HFF-Myc (cell line): ENCODE data around the gene CHPF2.

Experiments
- DNase-seq: peaks from one replicate; pipeline ENCODE4 v3.0.0-alpha.2; 2011; ENCODE audit warnings: low read depth; ENCODE audit errors: extremely low read depth
- H3K4me3 ChIP-seq: replicated peaks from 2 replicates; pipeline ENCODE4 v1.5.1; 2011; ENCODE audit warnings: low read depth, mild to moderate bottlenecking, control low read depth, low read length
- TF ChIP-seq, protein P1 (sequence below): IDR thresholded peaks from 2 replicates; pipeline ENCODE4 v1.5.1; 2012; ENCODE audit warnings: mild to moderate bottlenecking, low read depth, low read length, control low read depth; ENCODE audit errors: missing control alignments

Gene CHPF2, protein sequence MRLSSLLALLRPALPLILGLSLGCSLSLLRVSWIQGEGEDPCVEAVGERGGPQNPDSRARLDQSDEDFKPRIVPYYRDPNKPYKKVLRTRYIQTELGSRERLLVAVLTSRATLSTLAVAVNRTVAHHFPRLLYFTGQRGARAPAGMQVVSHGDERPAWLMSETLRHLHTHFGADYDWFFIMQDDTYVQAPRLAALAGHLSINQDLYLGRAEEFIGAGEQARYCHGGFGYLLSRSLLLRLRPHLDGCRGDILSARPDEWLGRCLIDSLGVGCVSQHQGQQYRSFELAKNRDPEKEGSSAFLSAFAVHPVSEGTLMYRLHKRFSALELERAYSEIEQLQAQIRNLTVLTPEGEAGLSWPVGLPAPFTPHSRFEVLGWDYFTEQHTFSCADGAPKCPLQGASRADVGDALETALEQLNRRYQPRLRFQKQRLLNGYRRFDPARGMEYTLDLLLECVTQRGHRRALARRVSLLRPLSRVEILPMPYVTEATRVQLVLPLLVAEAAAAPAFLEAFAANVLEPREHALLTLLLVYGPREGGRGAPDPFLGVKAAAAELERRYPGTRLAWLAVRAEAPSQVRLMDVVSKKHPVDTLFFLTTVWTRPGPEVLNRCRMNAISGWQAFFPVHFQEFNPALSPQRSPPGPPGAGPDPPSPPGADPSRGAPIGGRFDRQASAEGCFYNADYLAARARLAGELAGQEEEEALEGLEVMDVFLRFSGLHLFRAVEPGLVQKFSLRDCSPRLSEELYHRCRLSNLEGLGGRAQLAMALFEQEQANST

DNA sequence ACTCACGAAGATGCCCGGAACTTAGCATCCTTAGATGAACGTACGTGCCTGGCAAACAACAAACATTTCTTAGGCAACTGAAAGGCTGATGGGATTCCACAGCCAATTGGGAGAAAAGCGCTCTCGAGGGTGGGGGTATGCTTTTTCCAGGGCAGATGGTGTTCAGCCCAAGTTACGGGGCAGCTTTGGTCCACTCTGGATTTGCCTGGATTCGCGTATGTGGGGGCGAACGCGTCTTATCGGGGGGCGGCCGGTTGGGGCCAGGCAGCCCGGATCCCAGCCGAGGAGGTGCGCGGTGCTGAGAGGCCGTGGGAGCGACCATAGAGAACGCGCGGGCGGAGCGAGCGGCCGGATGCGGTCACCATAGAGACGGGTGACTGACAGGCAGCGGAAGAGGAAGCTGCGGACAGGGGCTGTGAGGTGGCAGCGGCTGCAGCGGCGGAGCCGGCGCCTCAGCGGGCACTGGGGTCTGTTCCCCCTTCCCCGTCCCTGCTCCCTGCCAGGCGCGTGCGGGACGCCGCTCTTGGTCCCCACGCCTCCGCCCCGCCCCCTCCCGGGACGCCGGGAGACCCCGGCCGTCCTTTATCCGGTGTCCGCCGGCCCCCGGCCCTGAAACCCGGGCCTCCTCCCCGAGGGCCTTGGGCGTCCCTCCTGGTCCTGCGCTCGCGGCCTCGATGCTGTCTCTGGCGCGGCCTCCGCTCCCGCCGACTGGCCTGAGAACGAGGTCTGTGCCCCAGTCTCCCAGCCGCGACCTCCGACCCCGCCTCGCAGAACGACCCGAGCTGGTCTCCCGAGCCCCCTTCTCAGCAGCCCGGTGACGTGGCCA lies at the start of gene CHPF2:
CHPF2 (plus strand) TSS at position 393 of the 826 bp plus-strand sequence. CDS start 1,529 bp downstream, outside the sequence.
- DNase-seq = no peak
- TF ChIP-seq, protein P1, sequence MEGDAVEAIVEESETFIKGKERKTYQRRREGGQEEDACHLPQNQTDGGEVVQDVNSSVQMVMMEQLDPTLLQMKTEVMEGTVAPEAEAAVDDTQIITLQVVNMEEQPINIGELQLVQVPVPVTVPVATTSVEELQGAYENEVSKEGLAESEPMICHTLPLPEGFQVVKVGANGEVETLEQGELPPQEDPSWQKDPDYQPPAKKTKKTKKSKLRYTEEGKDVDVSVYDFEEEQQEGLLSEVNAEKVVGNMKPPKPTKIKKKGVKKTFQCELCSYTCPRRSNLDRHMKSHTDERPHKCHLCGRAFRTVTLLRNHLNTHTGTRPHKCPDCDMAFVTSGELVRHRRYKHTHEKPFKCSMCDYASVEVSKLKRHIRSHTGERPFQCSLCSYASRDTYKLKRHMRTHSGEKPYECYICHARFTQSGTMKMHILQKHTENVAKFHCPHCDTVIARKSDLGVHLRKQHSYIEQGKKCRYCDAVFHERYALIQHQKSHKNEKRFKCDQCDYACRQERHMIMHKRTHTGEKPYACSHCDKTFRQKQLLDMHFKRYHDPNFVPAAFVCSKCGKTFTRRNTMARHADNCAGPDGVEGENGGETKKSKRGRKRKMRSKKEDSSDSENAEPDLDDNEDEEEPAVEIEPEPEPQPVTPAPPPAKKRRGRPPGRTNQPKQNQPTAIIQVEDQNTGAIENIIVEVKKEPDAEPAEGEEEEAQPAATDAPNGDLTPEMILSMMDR = no peak
- peak within 1 kb of the TSS; percentile 99 for H3K4me3 ChIP-seq

DNA sequence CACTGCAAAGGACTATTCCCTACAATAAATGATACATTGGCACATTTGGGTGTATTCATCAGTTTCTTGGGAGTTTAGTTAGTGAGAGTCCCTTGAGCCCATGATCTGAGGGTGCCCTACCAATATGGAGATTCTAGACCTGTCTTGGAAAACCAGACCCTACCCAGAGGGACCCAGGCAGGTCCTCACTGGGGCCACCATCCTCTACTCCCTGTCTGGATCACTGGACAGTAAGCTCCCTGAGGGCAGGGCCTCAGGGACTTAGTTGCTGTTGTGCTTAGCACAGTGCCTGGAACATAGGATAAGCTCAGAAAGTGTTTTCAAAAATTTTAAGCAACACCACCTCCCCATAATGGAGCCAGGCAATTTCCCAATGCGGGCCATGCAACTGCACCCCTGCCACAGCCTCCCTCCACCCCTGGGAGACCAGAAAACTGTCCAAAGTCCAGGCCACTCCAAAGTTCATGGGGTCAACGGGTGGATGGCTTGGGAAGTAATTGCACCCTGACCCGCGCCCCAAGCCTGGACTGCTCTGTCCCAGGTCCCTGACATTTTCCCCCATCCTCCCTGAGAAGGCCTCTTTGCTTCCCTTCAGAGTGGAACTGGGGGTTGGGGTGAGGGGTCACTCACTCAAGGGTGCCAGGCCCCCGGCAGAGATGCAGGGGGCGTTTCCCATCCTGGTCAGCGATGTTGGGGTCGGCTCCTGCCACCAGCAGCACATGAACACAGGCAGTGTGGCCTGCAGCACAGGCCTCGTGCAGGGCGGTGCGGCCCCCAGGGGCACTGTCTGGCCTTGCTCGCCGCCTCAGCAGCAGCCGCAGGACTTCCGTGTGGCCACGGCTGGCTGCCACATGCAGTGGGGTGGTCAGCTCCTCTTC lies 46.3 kb upstream of the CHPF2 start:
- no peak overlapping the region for H3K4me3 ChIP-seq
- no peak for DNase-seq
- TF ChIP-seq, protein P1 = no peak

DNA sequence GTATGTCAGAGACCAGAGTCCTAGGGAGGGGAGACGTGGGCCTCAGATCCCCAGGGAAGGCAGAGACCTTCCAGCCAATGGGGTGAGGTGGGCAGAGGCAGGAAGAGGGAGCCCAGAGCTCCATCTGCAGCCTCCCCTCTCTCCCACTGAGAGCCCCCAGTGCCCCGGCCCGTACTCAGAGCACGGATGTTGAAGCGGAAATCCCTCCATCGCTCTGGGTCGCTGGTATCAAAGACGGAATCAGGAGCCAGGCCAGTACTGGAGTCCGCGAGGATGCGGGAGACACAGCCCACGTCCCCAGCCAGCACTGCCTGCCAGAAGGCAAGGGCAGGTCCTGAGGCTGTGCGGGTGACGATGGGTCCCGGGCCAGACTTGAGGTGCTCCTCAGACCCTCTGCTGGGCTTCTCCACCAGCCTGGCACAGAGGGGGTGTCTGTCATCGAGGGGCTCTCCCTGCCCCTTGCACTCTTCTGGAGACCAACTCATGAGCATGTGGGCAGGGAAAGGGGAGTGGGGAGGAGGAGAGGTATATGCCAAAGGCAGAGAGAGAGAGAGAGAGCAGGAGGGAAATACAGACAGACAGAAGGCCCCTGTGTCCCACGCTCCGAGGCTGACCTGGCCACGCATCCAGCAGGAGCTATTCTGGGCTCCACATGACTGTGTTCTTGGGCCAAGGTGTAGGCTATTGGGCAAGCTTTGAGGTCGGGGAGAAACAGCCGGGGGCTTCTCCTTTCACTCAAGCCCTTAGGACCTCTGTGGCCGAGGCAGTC lies 45.5 kb upstream of the CHPF2 start, which contains the start of gene ASB10:
ASB10 (minus strand) TSS at position 611 of the 769 bp plus-strand sequence; CDS start at position 491, 120 bp downstream.
- TF ChIP-seq, protein P1 = no peak
- DNase-seq = no peak
- no peak within 1 kb of the TSS for H3K4me3 ChIP-seq

DNA sequence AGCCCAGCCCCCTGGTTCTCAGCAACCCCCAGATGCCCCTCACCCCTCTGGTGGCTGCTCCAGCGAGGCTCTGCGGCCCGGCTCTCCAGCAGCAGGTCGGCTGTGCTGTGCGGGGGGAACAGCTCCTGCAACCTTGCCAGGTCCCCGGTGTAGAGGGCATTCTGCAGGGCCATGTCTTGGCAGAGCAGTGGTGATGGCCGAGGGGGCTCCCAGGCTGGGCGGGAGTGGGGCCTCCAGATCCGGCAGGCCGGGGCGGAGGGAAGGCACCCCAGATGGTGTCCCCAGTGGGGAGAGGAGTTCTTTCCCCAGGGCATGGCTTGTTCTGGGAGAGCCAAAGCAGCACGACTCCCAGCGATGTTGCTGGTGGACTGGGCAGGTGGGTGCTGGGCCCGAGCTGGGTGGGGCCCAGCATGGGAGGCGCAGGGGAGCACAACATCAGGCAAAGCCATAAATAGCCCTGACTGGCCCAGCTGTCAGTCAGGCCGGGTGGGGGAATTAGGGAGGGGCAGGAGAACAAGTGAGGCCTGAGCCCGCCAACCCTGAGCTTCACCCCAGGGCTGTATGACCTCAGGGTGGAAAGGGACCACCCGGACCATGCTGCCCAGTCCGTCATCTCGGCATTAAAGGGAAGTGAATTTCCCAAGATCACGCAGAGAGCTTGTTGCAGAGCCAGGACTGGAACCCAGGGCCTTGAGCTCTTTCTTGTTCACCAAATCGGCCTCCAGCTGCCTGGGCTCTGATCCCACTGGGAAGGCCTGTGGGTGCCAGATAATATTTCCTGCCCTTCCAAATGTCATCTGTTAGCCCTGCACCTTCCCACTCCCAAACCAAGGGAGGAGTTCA lies 44.7 kb upstream of the CHPF2 start:
- no peak overlapping the region for H3K4me3 ChIP-seq
- DNase-seq = no peak
- TF ChIP-seq, protein P1 = no peak

DNA sequence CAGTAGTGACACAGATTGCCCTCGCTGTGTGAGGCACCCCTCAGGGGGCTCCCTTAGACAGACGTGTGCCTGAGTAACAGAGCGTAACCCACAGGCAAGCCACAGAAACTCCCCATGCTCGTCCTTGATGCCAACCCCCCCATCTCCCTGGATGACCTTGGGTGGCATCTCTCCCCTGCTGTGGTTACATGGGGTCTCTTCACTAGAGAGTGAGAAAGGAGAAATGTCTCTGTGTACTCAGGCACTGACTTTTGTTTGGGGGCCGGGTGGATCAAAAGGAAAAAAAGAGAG lies 44.1 kb upstream of the CHPF2 start:
- no peak for DNase-seq
- TF ChIP-seq, protein P1 = no peak
- H3K4me3 ChIP-seq = no peak overlapping the region
